COLO829 (cell line): ENCODE results near the gene GYPA.
"Not testable (repeated sequence)": the region's sequence is repeated elsewhere in the genome, so short reads cannot be mapped to it uniquely, and the experiment has no call there.

ENCODE experiments used
- DNase-seq: peaks from one replicate; pipeline ENCODE4 v3.0.0; 2012; ENCODE audit warnings: low spot score

GYPA gene

GRCh38 chr4:144140594-144141295 is at the start of gene GYPA:
Gene GYPA, minus strand, starts transcription at chr4:144140718. Its CDS starts 83 bp downstream, at chr4:144140635.
- not testable (repeated sequence) for DNase-seq

GRCh38 chr4:144190009-144190408 is 49.5 kb upstream of the GYPA start:
- DNase-seq, result no peak

DNA sequence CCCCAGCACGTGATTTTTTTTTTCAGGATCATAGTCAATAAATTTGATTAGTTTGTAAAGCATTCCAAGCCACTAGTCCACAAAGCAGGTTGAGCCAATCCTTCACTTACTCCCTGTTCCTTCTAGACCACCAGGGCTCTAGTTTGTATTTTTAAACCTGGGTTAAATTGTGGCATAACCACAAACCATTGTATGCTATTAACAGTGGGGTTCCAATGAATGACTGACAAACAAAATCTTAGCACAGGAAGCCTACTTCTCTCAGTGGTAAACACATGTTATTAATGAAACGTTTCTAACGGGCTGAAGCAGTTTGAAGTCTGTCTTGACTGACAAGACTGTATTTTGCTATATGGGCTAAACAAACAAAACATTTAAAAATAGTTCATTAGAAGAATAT is 48.6 kb upstream of the GYPA start:
- no peak for DNase-seq

DNA sequence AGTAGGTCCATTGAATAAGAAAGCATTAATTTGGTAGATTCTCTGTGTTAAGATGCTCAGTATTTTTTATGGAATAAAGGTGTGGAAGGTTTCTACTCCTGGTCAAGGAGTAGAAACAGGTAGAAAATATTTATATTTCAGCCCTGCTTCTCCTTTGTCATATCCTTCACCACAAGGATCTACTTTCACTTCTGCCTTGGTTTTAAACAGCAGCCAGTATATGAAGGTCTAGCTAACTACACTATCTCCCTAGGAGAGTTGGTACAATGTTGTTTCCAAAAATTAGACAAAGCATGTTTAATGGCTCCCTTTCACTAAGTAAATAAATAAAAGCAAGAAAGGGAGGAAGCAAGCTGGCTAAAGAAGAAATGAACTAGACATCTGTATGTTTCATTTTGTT is 44.6 kb upstream of the GYPA start:
- no peak for DNase-seq

DNA sequence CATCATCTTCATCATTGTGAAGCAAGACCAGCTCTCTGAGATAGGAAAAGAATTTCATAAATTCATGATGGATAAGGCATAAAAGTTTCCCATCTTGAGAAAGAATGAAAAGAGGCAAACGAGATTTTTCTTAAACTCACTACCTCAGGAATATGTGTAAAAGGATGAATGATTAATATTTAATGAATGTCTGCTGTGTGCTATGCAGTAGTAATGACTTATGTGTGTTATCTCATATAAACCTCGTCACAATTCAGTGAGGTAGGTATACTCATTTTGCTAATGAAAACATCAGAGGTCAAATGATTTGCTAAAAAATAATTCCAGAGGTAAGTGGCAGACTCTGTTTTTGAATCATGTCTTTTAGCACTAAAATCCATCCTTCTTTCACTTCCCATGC is 42.6 kb upstream of the GYPA start:
- DNase-seq, result no peak

DNA sequence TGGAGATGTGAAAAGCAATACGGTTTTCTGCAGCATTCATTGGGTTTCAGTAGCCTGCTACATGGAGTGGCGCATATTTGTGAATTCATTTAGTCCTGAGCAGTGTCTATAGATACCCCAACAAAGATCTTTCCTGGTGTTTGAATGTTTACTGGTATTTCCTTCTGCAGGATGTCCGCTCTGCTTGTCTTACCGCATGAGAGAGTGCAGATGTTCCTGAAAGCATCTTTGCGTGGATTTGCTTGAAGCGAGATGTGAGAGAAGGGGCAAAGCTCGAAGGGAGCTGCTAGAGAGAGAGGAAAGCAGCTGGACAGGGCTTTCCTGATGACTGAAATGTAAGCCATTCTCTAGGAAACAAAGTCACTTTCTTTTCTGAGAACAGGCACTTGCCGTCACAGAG is 40.9 kb upstream of the GYPA start:
- DNase-seq, result no peak

GRCh38 chr4:144179152-144179739 is 38.7 kb upstream of the GYPA start:
- no peak for DNase-seq

DNA sequence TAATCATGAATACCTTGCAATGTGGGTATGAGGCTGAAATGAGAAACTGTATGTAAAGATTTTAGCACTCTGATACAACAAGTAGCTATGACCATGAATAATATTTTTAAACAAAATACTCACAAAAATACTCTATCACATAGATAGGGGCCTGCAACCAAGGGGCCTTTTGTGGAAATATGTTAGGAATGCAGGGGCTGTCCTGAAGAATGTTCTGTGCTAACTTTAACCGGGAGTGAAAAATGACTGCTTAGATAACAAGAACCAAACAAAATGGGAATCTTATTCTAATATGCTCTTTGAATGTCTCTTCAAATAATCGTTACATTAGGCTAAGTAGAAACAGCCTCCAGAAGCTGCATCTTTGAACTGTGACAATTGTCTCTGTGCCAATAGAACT is 37.9 kb upstream of the GYPA start:
- DNase-seq, result no peak

DNA sequence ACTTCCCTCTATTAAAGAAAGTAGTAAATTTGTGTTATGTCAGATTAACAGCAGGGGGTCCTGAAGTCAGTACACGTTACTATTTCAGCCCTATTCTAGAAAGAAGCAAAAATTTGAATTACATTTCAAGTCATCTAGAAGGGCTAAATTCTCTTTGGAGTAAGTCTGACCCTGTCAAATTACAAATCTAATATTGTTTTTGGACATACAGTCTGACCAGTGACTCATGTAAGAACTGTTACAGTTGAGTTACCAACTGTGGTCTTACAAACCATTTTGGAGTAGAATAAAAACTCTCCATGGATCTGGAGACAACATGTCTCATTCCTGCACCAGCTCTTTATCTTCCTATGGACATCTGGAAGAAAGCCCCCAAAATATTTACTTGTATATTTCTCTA is 36.0 kb upstream of the GYPA start:
- no peak for DNase-seq

DNA sequence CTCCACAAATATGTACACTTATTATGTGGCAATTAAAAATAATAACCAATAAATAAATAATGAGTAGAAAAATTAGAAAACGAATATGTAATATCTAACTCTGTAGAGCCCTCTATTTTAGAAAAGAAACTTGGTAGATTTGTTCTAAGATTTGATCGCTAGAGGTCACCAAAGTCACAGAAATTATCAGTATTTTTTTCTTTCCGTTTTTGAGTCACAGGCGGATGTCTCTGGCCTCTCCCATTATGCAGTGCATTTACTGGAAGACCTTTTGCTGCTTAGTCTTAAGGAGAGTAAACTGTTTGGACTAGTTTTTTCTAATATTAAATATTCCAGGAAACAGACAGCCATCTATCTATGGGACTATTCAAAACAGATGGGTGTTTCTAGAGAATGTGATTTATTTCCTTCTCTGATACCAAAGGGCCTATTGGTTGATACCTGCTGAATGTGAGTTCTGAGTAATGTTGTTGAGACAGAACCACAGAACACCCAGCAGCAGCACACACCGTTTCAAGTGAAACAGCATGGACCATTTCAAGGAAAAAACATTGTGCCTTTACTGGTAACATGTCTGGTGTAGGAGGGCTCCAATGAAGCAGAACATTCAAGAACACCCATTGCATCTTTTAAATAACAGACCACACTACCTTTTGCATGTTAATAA is 34.0 kb upstream of the GYPA start:
- peak; percentile 54 for DNase-seq

DNA sequence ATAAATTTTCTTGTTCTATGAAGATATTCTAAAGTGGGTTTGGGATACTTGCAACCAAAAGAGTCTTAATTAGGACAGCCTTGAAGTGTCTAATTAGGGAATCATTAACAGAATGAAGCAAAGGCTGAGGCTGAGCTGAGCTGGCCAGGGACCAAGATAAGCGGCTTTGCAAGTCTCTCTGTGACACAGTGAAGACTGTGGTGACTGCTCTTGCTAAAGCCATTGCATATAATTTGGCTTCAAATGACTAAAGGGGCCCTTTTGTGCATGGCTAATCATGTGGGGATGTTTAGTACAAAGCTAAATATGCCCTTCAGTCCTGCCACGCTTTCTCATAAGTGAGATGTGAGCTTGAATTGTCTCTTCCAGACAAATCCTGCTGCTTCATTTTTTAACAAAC is 31.2 kb upstream of the GYPA start:
- no peak for DNase-seq

- DNase-seq, result no peak
Measured at GRCh38 chr4:144169211-144169610, 28.7 kb upstream of the GYPA start.

DNA sequence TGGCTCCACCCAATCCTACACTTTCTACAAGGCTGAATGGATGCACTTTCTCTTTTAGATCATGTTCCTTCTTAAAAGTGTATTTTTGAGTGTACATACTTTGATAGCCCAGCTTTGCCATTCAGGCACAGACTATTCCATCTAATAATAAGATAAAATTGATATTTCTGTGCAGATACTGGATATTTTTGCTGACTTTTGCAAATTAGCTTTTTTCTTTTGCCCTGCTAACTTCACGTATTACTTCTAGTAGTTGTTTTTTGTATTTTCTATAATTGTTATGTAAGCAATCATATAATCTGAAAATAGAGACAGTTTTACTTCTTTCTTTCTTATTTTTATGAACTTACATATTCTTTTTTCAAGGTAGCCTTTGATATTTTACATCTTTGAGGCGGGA is 13.5 kb upstream of the GYPA start:
- no peak for DNase-seq

DNA sequence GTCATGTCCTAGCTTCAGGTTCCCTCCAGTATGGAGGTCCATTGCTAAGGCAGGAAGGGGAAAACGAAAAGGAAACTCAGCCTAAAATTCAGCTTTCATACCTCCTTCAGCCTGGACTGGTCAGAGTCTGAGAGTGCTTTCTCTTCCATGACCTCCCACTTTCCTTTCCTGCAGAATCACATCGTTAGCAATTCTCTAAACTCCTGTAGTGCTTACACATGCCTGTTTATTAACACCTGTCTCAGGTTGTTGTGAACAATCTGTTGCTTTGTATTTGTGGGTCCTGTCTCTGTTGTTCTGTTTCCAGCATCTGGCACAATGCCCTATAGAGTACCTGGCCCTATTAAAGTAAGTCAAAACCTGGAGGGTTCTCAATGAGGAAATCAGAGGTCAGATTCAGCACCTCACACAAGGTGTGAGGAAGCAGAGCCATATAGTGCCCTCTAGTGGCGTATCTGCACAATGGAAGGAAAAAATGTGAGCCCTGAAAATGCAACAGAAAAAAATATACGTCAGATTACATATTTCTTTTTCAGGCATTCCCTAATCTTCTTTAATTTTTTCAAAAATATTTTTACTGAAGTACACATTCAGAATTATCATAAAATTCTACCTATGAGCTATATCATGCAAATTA is 2.3 kb upstream of the GYPA start:
- peak; percentile 2 for DNase-seq

DNA sequence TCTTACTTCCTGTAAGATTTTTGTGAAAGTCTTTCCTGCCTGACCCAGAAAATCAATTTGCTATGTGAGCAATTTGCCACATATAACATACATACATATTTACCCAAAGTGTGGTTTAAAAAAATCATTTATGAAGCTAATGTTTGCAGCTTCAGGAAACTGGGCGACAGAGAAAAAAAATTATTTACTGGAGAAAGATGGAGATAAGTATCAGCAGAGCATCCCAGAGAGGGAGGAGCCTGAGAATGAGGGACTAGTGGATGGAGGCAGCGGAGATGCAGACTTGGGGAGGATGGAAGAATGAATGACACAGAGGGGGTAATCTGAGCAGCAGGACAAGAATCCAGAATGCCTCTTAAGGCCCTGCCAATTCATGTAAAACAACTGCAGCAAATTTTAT is 975 bp upstream of the GYPA start:
- DNase-seq, result no peak

DNA sequence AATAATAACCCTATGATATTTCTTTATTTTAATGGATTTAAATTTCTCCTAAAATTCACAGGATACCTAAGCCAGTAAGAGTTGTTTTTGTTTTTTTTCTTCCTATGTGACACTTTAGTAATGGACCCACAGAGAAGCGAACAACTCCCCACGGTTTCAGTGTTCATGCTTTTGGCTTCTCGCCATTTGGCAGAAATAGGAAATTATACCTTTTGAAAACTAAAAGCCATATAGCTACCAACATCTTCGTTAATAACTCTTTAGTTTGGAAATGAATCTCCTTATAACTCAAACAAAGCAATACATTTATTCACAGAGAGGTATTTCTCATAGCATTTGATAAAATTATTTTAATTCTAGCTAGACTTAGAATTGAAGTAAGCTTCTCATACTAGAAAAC is 527 bp downstream of the GYPA start:
- DNase-seq, result not testable (repeated sequence)

DNA sequence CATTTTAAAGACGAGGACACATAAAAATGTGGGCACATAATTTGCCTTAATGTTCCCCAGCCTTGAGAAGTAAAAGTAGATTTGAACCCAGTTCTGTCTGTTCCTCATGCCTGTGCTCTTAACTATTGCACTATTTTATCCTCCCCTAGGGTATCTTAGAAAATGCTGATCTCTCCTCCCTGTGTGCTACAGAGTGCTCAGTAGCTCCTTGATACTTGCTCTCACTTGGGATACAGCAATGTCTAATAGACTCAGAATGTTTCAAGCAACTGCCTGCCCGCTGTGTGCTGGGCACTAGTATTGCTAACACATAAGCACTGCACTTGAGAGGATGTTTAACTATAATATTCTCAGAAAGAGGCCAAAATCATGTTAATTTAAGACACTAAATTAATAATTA is 971 bp downstream of the GYPA start:
- not testable (repeated sequence) for DNase-seq

DNA sequence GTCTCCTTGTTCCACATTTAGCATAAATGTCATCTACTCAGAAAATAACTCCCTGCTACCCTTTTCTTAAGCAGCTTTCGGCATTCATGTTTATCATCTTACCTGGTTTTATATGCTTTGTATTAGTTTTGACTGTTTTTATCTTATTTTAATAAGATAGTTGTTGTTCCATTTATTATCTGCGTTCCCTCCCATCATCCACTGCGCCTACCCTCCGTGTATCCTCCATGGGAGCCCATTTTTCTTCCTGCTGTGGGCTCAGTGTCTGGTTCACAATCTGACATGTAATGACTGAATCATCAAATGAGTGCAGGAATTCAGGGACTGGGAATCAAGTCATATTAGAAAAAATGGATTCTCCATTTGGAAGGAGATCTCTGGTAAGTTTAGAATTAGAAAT is 2.3 kb downstream of the GYPA start:
- not testable (repeated sequence) for DNase-seq

DNA sequence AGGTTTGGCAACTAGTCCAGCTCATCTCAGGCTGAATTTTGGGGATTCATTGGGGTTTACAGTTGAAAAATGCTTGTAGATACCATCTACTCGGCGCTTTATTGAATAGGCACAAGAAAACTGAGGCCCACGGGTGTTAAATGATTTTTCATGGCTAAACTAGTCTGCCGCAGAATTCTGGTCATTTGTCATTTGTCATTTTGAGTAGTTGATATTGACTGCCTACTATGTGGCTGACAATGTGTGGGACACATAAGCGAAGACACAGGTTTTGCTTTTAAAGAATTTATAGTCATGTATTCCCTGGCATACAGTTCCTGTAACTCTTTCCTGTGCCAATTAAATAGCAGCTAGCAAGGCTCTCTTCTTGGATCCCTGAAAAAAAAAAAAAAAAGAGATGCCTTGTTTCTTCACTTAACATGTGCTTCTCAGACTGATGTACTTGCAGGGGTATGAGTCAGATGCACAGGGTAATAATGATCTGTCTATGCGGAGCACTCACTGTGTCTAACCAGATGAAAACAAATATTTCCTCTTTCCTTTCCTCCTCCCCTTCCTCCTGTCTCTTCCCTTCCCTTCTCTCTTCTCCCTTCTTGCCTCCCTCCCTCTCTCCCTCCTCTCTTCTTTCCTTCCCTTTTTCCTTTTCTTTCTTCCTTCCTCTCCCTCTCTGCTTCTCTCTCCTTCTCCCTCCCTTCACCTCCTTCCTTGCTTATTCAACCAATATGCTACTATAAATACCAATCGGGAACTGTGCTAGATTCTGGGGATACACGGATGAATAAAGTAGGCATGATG is 3.2 kb downstream of the GYPA start:
- DNase-seq, result not testable (repeated sequence)

DNA sequence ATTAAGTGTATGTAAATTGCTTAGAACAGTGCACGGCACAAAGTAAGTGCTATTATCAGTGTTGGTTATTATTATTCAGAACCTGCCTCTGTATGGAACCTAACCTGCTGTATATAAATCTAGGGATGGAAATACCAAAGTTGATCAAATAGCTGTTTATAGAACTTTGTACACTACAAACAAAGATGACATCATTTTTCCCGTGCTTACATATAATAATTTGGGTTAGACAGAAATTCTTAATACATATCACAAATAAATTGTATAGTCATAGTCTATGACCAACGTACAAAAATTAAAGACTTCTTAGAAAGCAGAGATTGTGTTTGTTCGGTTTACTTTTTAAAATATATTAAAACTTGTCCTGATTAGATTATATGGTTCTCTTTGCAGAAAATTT is 4.3 kb downstream of the GYPA start:
- DNase-seq, result not testable (repeated sequence)

GRCh38 chr4:144130167-144130566 is 10.4 kb downstream of the GYPA start:
- DNase-seq, result not testable (repeated sequence)

DNA sequence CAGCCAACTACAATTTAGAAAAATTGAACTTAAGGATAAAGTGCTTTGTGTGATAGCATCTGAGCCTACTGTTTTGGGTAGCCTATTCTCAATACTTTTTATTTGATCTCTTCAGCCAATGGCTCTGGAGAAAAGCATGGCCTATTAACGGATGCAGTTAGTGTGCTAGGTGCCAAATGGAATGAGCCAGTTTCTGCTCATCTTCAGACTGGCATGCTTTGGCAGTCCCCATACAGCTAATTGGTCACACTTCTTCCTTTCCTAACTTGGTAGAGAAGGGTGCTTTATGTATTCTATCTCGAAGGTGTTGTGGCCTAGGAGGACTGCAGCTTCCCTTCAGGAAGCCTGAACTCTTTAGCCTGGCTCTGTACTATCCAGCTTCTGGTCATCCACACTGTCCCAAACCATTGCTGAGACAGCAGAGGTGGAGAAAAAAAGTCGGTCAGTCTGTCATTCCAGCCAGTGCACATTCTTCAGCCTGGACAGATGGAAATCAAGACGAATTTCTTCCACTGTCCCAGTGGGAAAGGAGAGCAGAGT is 11.1 kb downstream of the GYPA start:
- DNase-seq, result not testable (repeated sequence)
